LNCAP (cell line): ENCODE data around the gene CLEC6A.
A peak's percentile ranks its signal among the peaks of the same experiment; 100 is the strongest.

ENCODE experiments used
- TF ChIP-seq, protein P1 (sequence below): fragments of 450-650 bp; IDR thresholded peaks from 2 replicates; pipeline ENCODE4 v1.5.1; 2017; ENCODE audit warnings: mild to moderate bottlenecking

The CLEC6A gene

DNA sequence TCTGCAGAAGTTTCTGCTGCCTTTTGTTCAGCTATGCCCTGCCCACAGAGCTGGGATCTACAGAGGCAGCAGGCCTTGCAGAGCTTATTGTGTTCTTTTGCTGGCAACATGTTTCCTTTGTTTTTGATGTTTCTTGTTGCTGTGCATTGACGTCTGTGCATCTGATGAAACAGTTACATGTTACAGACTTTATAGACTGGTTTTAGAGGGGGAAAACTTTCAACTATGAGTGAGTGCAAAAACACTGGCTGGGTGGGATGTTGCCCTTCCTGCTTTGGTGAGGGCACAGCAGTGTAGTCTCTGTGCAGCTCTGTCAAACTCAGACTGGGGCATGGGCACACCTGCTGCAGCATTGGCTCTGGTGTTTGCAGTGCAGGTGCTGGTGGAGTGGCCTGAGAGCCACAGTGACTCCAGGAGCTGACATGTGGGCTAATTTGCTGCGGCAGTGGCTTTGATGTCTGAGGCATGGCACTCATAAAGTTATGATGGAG is 26.9 kb downstream of the CLEC6A start:
- TF ChIP-seq, protein P1, sequence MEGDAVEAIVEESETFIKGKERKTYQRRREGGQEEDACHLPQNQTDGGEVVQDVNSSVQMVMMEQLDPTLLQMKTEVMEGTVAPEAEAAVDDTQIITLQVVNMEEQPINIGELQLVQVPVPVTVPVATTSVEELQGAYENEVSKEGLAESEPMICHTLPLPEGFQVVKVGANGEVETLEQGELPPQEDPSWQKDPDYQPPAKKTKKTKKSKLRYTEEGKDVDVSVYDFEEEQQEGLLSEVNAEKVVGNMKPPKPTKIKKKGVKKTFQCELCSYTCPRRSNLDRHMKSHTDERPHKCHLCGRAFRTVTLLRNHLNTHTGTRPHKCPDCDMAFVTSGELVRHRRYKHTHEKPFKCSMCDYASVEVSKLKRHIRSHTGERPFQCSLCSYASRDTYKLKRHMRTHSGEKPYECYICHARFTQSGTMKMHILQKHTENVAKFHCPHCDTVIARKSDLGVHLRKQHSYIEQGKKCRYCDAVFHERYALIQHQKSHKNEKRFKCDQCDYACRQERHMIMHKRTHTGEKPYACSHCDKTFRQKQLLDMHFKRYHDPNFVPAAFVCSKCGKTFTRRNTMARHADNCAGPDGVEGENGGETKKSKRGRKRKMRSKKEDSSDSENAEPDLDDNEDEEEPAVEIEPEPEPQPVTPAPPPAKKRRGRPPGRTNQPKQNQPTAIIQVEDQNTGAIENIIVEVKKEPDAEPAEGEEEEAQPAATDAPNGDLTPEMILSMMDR = no peak

DNA sequence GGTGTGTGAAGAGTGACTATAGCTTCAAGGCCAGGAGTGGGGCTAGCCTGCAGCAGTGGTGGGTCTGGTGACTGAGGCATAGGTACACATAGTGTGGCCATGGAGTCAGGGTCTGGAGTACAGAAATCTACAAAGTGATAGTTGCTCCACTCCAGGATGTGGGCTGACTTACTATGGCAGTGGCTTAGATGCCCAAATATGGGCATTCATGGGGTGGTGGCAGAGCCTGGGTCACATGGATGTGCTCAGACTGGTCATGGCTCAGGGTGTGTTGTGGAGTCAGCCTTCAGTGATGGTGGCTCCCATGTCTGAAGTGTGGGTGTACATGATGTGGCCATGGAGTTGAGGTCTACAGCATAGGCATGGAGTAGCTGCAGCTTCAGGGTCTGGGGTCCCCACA is 27.3 kb downstream of the CLEC6A start:
- TF ChIP-seq, protein P1 = no peak

DNA sequence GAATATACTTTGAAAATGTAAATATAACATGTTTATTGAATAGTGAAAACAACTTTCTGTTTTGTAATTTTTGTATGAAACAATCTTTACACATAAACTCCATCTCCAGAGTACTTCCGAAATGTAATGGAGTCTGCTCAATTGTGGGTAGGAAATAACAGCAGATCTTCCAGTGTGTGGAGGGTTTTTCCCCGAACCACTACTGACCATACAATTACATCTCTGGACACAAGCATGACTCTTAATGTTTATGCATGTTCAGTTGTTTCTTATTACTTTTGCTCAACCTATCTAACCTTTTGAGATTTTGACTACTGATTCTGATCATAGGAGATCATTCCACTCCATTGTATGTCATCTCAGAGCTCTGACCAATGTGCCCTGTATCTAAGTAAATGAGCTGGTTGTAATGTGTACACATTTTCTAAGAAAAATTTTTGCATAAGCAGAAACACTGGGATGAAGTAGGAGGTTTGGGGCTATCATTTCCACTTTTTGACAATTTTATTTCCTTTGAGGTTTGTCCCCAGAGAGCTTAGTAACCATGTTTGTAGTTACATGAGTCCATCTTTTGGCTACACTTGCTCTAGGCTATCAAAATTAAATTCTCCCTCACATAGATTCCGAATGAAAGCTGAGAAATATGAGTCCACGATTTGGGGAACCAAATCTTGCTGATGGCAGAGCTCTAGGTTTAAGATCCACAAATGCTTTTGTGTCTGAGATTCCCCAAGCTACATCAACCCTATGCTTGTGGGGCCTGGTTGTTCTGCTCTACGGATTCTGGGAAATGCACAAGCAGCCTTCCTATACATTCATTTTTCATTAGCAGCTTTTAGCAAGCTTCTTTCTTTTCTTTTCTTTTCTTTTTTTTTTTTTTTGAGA is 36.1 kb downstream of the CLEC6A start:
- TF ChIP-seq, protein P1 = no peak

DNA sequence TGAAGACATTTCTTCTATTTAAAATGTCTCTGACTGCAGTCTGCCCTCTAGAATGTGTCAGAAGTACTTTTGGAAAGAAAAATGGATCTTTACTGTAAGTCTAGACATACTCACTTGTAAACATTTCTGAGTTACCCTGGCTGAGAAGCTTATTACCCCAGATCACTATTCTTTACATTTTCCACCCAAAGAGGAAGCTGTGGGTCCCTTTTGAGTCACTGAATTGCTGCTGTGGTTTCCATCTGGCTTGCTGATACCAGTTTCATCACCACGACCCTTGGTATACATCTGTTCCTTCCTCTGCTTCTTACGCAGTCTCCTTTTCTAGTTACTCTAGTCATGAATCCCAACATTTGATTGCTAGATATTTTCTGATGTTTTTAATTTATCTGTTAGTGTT is 37.3 kb downstream of the CLEC6A start:
- TF ChIP-seq, protein P1 = no peak

DNA sequence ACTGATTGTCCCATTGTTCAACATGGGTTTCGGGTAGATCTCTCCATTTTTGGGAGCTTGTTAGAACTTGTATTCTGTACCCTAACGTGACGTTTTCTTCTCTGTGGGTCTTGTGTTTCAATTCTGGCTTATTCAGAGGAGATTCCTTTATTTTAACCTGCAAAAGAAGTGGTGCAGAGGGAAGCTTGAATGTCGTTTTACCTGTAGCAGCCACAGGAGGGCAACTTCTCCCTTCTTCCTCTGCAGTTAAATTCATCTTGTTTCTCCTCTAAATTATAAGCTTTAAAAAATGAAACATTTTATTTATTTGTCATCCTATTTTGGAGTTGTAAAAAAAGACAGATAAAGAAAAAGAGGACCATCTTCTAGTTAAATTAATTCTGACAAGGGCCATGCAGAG is 43.9 kb downstream of the CLEC6A start:
- TF ChIP-seq, protein P1 = peak; percentile 13; the same call in 1 of the 2 replicates

DNA sequence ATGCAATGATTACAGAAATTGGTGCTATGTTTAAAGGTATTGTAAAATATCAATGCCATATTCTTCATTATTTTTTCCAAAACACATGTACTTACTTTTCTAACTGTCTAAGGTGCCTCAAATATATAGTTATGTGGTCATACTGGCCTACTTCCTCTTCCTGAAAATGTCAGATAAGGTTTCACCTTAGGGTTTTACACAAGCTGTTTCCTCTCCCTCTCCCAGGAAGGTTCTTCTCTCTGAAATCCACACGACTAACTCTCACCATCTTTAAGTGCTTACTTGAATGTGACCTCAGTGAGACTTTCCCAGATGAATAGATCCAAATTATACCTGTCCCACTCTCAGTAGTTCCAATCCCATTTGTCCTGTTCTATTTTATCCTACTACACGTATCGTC is 46.0 kb downstream of the CLEC6A start:
- TF ChIP-seq, protein P1 = no peak

DNA sequence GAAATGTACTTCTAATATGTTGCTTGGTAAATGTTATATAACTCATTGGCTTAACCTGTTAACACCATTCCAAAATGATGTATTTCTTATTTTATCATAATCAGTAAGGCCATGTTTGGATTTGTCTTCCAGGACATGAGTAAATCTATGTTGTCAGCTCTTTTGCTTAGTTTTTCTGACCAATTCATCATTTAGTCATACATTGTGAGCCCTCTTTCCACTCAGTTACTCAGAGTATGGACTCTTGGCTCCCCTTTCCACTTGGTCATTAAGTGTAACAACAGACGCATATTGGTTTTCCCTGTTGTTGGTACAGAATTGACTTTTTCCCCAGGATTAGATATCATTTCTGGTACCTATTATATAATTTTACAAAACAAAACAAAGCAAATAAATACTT is 48.6 kb downstream of the CLEC6A start:
- TF ChIP-seq, protein P1 = no peak
